Measurements from ENCODE around the gene PTPRN2.

PTPRN2 gene

DNA sequence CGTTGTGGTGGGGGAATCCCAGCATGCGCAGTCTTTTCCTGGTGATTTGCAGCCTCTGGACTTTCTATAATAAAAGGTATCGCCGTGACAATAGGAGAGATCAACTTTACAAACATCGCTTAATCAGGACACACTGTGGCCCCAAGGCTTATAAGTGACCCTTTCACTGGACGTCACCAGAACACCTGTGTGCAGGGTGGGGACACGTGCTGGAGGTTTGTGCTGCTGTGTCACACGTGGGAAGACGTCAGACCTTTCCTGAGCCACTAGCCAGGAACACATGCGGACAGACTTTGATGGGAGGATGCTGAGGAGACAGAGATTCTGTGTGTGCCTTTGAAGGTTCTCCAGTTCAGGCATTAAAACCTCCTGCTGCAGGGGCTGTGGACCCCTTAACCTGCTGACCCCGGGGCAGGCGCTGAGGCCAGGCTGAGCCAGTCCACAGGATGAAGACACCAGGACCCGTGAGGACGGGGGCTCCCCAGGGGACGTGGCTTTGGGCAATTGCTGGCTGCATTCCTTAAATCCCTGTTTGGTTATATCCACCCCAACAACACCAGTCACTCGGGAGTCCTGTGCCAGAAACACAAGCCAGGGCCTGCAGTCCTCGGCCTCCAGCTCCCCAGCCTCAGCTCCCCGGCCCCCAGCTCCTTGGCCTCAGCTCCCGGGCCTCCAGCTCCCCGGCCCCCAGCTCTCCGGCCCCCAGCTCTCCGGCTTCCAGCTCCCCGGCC lies 183.4 kb downstream of the PTPRN2 start:
- TF ChIP-seq, protein P1, sequence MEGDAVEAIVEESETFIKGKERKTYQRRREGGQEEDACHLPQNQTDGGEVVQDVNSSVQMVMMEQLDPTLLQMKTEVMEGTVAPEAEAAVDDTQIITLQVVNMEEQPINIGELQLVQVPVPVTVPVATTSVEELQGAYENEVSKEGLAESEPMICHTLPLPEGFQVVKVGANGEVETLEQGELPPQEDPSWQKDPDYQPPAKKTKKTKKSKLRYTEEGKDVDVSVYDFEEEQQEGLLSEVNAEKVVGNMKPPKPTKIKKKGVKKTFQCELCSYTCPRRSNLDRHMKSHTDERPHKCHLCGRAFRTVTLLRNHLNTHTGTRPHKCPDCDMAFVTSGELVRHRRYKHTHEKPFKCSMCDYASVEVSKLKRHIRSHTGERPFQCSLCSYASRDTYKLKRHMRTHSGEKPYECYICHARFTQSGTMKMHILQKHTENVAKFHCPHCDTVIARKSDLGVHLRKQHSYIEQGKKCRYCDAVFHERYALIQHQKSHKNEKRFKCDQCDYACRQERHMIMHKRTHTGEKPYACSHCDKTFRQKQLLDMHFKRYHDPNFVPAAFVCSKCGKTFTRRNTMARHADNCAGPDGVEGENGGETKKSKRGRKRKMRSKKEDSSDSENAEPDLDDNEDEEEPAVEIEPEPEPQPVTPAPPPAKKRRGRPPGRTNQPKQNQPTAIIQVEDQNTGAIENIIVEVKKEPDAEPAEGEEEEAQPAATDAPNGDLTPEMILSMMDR (IDR thresholded peaks at IDR 0.05; ENCODE audit: insufficient read depth, low read length, missing control alignments): no peak
- POLR2A ChIA-PET: no interaction called here
- DNase-seq (ENCODE audit: low read depth, low spot score): no peak
- CTCF ChIA-PET: no interaction called here
- H3K4me3 ChIP-seq (ENCODE audit: low read depth, low read length): no peak overlapping the region

DNA sequence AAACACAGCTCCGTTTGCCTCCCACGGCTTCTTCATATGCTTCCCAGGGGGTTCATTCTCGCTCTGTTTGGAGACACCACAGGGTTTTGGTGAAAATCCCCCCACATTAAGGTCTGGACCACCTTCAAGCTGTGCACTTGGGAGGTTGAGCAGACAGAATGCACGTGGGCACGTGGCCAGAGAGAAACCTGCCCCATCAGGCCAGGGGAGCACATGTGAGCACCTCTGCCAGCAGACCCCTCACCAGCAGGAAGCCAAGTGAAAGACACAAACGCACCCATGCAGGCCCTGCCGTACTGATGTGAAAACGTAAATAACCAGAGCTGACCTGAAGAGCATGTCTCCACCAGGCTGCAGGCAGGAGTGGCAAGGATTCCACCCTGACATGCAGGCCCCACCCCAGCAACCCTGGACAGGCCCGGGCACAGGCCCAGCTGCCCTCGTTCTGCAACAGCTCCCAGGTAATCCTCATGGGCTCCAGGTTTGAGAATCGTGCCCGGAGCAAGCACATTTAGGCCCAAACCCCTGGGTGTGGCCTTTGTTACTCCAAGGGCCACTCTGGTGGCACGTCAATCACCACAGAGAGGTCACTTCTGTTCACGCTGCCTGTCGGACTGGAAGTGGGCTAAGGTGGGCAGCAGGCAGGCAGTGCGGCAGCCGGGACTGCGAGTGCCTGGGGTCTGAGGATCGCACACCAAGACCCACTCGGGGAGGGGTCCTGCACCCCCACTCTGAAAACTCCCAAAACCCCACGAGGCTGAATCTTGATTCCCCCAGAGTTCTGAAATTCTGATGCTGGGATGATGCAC lies 184.4 kb downstream of the PTPRN2 start:
- TF ChIP-seq, protein P1 (IDR thresholded peaks at IDR 0.05; ENCODE audit: insufficient read depth, low read length, missing control alignments): no peak
- no peak for DNase-seq (ENCODE audit: low read depth, low spot score)
- POLR2A ChIA-PET: no interaction called here
- H3K4me3 ChIP-seq (ENCODE audit: low read depth, low read length): no peak overlapping the region
- CTCF ChIA-PET: no interaction called here

DNA sequence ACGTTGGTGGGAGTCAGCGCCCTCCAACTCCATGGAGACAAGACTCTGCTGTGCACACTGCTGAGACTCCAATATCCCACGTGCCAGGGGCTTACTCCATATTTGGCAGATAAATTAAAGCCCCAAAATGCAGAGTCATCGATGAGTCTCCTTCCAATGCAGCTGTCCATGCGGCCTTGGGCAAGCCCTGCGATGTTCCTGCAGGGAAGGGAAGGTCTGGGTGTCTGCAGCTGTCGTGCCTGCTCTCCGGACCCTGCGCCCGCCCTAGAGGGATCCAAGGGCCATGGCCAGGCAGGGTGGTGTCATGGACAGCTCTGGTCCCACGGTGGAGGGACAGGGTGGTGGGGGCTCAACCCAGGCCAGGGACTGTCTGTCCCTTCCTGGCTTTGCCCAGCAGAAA lies 185.2 kb downstream of the PTPRN2 start:
- DNase-seq (ENCODE audit: low read depth, low spot score): no peak
- CTCF ChIA-PET: no interaction called here
- POLR2A ChIA-PET: no interaction called here
- H3K4me3 ChIP-seq (ENCODE audit: low read depth, low read length): no peak overlapping the region
- TF ChIP-seq, protein P1 (IDR thresholded peaks at IDR 0.05; ENCODE audit: insufficient read depth, low read length, missing control alignments): no peak

DNA sequence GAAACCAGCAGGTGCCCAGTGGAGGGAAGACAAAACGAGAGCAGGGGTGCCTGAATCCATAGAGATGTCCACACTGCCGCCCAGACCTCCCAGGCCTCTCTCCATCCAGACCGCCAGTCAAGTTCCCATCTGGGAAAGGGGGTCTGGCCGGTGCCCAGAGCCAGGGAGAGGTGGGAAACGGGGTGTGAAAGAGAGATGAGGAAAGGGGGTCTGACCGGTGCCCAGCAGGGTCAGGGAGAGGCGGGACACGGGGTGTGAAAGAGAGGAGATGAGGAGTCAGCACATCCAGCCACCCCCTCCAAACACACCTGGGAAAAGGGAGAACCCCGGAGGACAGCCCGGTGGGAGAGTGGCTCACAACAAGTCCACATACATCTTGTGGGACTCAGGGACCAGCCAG lies 185.8 kb downstream of the PTPRN2 start:
- CTCF ChIA-PET: no interaction called here
- POLR2A ChIA-PET: interaction anchor here (0.5 kb wide), 1 partner anchor 338 kb away, joined by 3 read pairs; no protein-coding TSS in a partner anchor
- TF ChIP-seq, protein P1 (IDR thresholded peaks at IDR 0.05; ENCODE audit: insufficient read depth, low read length, missing control alignments): no peak

DNA sequence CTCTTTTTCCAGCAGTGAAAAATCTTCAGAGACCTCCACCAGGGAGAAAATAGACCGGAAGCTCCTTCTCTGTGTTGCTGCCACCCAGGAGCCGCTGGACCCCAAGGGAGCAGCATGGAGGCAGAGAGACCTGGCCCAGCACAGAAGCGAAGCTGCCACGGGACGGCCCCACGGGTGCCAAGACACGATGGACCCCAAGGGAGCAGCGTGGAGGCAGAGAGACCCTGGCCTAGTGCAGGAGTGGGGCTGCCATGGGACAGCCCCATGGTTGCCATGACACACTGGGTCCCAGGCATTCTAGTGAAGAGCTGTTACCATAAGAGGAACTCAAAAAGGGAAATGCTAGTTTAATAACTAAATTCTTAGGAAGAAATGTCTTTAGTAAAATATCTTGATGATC lies 186.3 kb downstream of the PTPRN2 start:
- no peak for DNase-seq (ENCODE audit: low read depth, low spot score)
- no peak overlapping the region for H3K4me3 ChIP-seq (ENCODE audit: low read depth, low read length)
- ChIA-PET CTCF (no interaction called here), POLR2A (interaction anchor here (0.5 kb wide), 1 partner anchor 339 kb away, joined by 3 read pairs; no protein-coding TSS in a partner anchor)
- TF ChIP-seq, protein P1 (IDR thresholded peaks at IDR 0.05; ENCODE audit: insufficient read depth, low read length, missing control alignments): no peak

More for the DNA sequence above, 185.8 kb downstream of the PTPRN2 start:
- no peak overlapping the region for H3K4me3 ChIP-seq (ENCODE audit: low read depth, low read length)
- no peak for DNase-seq (ENCODE audit: low read depth, low spot score)

DNA sequence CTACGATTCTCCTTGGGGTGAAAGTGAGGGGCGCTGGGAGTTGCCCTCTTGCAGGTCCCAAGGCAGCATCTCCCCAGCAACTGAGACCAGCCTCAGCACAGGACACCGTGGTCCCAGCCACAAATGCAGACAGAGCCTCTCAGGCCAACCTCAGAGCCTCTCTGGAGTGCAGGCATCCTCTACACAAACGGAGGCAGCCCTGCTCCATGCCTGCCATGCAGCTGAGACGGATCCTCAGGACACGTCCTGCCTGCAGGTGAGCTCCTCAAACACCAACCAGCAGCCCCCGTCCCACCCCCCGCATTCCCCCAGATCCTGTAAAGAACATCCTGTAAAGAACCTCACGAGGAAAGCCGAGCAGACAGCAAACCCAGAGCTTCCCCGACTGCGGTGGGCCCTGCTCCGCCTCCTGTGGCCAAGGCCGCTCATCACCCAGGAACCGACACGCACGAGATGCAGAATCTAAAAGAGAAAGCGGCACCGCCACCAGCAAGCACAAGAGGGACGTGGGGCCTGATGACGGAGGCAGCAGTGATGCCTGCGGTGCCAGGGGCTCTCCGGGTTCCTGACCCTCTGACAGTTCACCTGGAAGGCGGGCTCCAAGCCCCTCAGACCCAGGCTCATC lies 186.9 kb downstream of the PTPRN2 start:
- DNase-seq (ENCODE audit: low read depth, low spot score): no peak
- ChIA-PET CTCF (no interaction called here), POLR2A (no interaction called here)
- H3K4me3 ChIP-seq (ENCODE audit: low read depth, low read length): no peak overlapping the region
- TF ChIP-seq, protein P1 (IDR thresholded peaks at IDR 0.05; ENCODE audit: insufficient read depth, low read length, missing control alignments): no peak

Data from AG04449 (cell line).